Measurements from ENCODE around the gene COBL.

Gene COBL

DNA sequence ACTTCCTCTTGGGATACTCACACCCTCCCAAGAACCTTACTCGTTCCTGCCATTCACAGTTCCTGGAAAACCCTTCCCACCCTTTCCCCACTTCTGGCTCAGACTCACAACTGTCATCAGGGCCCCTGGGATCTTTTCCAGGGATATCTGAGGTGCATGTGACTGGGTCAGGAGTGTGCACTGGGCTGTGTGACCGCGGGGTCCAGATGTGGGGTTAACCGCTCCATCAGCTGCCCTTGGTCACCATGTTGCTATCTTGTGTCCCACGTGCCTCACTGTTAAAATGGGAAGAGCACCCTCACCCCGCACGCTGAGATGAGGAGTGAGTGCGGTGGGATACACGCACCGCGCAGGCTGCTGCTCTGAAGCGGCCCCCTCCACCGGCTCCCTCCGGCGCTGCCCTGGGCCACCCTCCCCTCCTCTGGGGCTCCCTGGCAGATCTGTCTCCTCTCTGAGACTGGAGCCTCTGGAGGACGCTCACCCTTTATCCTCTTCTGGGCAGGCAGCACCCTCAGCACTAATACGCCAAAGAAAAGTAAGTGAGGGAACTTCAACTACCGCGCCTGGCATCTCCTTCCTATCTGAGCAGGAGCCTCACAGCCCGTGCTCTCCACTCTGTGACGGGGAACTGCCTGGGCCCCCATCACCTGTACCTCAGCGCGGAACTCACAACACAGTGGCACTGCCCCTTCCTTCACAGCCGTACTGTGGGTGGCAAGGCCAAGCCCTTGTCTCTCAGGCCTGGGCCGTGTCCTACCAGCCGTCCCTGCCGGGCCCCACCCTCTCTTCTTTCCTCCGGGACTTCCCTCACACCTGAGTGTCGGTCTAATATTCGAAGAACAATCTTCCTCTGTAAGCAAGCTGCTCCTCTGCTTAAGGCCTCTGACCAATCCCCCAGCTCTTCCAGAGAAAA lies 15.6 kb downstream of the COBL start:
- no peak for DNase-seq

DNA sequence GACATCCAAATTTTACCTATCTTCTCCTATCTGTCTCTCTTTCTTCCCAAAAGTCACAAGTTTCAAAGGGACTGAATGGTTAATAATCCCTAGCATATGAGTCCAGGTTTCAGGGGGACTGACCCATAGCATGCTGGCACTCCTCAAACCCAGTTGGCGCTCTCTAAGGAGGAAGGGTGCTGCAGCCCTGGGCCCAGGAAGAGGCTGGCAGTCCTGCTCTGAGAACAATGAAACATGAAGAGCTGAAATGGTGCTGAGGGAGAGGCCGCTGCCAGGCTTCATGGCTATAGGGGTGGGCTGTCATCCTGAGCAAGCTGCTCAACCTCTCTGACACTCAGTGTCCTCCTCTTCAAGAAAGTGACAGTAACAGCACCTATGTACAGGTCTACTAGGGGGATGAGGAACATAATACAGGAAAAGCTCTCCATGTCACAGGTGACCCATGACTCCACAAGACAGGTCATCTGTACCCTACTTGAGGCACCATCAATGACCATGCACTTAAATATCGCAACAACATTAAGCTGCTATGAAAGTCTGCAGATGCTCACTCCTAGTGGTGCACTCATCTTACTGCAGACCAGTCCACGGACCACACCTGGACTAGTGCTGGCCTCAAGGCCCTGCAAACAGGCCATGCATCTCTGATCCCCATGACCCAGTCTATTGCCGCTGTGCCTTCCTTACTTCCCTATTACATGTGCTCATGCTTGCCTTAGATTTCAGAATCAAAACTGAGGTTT lies 17.0 kb downstream of the COBL start:
- no peak for DNase-seq

DNA sequence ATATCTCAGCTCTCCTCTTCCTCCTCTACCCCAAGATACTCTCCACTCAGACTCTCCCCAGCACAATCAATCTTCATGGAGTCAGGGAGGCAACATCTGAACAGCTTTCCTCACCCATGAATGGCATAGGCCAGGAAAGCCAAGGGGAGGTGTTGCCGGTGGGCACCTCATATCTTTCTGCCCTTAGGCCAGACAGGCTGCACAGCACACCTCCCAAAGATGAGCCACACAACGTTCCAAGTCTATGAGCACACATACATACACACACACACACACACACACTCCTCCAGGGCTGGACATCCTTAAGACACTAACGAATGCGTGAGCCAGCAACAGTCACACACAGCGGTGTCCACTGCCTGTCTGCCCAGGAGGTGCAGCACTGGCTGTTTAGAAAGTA lies 17.7 kb downstream of the COBL start:
- DNase-seq = no peak

DNA sequence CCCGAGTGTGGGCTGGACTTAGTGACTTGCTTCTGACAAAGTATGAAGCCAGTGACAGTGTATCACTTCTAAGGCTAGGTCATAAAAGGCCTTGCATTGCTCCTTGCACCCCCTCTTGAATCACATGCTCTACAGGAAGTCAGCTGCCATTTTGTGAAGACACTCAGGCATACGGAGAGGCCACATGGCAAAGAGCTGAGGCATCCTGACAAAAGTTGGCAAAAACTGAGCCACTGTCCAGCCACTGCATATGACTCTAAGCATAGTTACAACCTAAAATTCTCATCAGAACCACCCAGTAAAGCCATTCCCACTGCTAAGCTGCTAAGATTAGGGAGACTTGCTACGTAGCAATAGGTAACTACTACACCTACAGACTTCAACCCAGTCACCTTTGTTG lies 18.6 kb downstream of the COBL start:
- no peak for DNase-seq

DNA sequence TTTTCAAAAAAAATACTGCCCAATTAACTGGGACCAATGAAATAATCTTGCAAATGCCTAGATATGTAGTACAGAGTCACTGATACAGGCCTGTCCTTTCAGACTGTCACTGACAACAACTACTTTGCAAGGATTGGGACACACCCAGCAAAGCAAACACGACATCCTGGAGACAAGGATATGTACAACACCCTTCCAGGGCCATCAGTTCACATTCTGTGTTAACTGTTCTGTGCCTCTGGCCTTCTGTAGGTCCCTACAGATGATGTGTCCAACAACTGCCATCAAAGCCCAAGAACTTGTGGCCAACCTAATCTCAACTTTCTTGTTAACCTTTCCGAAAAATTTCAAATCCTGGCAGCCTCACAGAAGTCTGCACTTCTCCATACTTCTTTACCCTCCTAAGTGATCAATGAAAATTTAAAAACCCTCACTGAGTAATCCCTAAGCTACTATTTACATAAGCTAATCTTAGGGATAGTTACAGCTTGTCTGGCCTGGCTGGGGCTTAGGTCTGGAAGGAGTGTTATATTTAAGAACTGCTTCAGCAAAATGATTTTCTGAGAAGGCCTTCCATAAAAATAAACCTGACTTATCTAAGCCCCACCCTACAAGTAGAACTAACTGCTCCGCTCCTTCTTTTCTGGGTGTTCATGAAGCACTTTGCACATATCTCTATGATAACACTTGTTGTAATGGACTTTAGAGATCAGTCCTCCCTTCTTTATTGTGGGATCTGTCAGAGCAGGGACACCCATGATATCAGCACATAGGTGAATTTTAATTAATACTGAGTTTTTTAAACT lies 21.0 kb downstream of the COBL start:
- DNase-seq = no peak

DNA sequence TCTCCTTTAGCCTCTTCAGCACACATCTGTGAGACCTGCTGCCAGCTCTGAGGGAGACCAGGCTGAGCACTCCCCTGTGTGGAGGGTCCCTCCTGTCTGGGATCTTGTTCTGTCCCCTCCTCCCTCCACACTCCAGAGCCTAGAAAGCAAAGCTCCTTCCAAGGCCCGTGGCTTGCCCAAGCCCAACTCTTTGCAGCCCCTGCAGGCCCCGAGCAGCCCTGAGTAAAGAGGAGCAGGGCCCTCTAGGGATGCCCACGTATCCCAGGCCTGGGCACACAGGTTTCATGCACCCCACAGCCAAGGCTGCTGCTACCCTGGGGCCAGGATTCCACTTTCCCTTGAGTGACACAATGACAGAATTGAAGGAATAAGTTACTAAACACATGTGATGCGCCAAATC lies 24.0 kb downstream of the COBL start:
- no peak for DNase-seq

DNA sequence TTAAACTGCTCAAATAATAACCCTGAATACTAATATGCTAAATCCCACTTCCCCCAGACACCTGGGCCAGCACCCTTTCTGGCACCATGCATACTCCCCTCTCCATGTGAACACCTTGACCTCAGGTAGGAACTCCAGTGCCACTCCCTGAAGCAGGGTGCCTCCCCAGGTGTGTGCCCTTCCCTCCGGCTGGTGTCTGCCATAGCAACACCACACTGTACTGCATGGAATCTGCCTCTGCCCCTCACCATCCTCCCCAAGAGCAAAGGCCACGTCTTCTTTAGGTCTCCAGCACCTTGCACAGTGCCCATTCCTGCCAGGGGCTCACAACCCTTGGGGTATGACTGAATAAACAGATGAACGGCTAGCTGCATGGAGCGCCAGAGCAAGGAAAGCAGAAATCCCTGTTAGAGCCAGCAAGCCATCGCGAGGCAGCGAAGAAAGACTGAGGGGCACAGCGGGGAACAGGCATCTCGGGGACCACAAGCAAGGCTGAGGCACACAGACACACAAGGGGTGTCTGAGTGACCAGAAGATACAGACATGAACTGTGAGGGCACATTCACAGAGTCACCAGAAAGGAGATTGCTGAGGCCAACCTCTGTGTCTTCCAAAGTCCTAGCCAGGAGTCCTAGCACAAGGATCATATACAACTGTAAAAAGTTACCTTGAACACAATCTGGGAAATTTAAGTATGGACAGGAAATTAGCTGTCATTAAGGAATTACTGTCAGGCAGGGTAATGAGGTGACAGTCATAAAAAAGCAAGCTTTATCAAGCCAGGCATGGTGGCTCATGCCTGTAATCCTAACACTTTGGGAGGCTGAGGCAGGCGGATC lies 25.7 kb downstream of the COBL start:
- no peak for DNase-seq

DNA sequence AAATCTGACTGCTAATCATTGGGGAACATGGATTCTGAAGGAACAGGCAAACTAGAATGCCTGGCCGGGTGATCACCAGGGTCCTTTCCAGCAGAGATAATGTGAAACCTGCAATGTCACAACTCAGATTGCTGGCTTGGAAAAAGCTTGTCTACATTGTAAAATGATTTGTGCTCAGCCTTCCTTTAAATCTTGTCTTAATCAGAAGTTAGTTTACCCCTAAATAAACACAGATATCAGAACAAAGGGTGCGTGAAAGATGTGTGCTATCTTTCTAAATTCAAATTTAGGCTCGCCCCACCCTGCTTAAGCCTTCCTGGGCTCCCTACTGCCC lies 26.3 kb downstream of the COBL start:
- DNase-seq = no peak

DNA sequence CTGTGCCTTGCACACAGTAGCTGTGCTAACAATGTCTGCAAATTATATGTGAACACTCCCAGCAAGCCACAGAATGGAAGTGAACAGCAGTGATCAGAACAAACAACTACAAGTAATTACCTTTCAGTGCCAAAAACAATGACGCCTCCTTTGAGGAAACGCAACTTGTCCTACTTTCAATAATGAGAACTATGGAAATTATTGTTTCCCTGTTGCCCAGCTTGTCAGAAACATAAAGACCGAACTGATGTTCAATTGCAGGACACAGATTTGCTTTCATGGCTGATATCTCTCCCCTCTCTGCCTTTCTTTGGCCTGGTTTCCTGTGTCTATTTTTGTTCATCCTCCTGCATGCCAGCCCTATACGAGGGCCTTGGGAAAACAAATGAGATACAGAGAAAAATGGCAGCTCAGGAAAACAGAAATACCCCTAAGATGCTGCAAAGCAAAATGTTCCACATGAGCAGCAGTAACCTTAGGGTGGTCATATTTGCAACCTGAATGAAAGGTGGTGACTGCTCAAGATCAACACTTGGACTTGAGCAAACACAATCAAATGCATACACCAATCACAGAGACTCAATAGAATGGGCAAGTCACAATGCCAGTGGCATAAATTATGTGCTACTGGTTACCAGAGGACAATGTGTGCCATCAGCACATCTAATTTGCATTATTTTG lies 26.8 kb downstream of the COBL start:
- DNase-seq = no peak

DNA sequence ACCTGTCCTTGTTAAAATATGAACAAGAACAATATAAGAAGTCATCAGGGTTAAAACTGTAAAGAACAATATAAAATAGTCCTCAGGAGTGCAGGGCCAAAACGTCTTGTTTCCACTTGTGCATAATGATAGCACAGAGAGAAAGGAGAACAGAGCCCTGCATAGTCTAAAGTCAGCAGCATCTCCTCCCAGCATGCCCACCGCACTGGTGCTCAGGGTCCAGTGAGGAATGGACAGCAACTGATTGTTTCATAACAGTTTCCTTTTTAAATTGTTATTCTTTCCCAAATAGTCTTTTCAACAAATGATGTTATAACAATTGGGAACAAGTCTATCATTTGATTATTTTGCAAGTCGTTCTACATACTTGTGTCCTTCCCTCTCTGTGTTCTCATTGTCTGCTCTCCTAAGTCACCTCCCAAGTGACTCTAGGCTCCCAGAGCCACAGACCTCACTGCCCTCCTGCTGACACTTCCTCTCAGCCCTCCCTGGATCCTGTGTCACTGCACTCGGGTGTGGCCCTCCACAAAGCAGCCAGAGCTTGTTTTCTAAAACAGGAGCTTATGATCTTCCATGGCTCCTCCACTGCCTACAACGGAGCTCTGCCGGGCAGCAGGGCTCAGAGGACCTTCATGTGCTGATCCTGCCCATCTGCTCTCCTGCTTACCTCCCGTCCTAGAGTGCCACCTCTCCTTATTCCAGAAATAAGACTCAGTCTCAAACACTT lies 27.6 kb downstream of the COBL start:
- DNase-seq = no peak

DNA sequence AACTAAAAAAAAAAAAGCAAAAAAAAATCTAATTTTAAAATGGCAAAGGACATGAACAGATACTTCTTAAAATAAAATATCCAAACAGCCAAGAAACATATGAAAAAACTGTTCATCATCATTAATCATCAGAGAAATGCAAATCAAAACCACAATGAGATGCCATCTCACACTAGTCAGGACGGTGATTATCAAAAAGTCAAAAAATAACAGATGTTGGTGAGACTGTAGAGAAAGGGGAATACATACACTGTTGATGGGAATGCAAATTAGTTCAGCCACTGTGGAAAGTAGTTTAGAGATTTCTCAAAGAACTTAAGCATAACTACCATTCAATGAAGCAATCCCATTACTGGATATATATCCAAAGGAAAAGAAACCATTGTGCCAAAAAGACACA lies 30.2 kb downstream of the COBL start:
- no peak for DNase-seq

DNA sequence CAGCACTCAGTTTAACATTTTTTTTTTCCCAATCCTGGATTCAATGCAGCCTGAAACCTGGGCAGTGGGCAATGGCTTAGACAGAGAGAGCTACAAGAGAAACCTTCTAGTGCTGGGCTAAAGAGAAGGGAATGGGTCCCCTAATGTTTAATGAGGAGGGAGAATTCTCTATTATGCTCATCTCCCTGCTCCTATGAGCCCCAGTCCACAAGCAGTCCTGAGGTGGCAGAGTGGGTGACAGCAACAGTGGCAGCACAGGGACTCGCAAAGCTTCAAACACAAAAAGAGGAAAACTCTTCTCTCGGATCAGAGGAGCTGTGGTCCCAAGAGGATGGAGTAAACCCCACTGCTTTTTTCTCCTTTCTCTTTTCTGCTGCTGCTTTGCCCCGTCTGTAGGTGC lies 36.5 kb downstream of the COBL start:
- no peak for DNase-seq

DNA sequence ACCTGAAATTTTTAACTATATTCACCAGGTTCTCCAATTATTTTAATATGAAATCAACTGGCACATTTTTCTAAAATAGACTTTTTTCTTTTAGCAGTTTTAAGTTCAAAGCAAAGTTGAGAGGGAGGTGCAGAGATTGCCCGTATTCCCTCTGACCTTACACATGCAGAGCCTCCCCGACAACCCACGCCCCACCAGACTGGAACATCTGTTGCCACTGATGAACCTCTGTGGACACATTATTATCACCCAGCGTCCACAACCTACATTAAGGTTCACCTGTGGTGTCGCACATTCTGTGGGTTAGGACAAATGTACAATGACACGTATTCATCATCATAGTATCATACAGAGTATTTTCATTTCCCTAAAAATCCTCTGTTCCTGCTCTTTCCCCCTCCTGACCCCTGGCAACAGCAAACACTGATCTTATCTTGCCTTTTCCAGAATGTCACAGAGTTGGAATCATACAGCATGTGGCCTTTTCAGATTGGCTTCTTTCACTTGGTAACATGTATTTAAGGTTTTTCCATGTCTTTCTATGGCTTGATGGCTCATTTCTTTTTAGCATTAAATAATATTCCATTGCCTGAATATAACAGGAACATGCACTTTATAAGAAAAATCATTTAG lies 37.1 kb downstream of the COBL start:
- no peak for DNase-seq

DNA sequence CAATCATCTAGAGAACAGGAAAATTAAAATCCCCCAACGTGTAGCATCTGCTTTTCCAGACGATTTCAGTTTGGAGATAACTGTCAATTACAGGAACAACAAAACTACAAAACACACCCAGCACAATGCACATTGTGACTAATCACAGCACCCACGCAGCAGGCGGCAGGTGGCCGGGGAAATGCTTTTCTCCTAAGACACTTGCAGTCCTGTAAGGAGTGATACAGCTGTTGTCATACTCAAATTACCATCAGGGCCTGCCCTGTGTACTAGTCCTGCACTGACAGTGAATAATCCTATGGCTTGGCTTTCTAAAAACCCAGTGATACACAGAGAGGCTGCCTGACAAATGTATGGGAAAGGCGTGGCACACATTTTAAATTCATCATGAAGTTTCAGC lies 37.8 kb downstream of the COBL start:
- no peak for DNase-seq

DNA sequence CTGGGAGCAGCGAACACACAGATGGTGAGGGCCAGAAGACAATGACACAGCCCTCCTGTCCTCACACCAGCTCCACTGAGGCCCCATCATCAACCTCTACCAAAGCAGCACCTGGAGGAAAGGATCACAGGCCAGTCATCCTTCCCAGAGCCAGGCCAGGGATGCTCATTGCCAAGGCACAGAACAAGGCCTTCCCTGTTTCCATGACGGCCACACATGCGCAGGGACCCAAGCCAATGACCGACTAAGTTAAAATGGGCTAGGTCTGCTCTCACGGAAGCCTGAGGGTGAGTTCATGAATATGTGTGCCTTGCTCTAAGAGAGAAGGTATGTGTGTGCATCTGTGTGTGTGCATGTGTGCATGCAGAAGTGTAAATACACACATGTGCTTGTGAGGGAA lies 39.6 kb downstream of the COBL start:
- no peak for DNase-seq

DNA sequence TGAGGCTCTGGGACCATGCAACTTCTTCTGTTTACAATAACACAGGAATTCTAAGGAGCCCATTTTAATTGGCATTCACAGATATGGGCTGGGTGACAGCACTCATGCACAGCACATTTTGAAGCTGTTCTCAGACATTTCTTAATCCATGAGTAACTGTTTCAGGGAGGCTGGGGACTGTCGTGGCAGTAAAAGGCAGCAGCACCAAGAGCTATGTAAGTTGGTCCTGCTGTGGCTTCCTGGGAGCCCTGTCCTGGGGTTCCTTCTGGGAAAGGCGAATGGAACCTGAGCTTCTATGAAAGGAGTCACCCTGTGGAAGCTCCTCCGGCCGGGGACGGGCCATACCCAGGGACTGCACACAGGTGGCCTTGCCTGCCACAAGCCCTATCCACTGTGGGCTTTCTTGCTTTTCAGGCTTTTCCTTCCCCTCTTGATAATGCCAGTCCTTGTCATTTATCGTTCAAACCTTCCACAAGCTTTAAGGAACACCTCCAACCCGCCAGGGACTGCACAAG lies 40.5 kb downstream of the COBL start:
- DNase-seq = no peak

DNA sequence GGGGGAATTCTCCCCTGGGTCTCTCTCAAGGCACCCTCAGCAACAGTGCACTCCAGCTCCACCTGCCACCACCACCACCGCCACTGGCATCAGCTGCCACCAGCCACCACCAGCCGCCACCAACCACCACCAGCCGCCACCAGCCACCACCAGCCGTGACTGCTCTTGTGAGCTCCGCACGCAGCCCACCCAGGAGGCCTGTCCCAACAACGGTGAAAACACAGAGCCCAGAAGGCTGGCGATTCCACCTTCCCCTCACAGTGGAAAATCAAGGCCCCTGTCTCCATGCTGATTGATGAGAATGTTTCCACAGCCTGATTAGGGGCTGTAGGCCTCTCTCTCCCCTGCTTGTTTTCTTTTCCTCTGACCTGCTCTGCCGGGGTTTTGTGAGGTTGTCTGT lies 41.1 kb downstream of the COBL start:
- DNase-seq = no peak

DNA sequence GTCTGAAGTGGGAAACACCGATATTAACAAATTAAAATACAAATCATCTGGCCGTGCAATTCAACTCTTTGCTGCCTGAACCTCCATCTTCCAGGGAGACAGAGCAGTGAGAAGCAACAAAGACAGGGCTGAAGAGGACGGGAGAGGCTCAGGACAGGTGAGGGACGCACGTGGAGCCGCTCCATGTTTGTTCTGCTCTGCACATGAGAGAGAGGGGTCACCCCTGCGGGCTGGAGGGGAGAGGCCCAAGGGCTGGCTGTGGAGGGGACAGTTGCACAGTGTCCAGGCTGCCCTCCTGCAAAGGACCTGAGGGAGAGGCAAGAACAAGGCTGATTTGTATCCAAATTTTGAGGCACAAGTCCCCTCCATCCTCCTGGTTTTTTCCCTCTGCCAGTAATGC lies 41.7 kb downstream of the COBL start:
- no peak for DNase-seq

DNA sequence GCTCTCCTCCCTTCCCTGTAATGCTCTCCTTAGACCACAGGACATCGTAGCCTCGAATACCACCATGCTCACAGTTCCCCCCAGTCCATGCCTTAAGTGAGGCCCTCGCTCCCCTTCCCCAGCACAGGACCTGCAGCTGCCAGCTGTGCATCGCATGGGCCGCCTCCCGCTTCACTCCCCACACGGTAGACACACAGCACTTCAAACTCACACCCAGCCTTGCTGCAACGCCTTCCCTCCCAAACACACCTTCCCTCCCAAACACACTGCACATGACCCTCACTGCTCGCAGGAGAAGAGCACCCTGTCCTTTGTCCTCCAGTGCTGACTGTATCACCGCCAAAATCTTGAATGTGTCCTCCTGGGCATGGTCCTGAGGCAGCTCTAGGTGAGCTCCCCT lies 42.6 kb downstream of the COBL start:
- no peak for DNase-seq

DNA sequence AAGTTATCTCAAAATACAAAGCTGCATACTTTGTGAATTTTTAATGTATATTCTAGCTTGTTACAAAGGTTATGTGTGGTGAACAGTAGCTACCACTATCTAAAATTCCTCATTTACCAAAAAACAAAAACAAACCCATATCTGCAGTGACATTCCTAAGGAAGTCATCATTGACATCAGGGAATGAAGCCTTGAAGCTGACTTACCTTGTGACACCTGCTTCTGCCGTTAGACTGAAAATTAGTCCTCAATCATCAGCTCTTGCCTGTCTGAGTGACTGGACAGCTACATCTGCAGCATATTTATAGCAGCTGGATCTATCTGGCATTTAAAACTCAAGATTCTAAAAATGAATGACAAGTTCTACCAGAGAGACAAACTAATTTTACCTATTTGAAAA lies 43.2 kb downstream of the COBL start:
- DNase-seq = no peak

DNA sequence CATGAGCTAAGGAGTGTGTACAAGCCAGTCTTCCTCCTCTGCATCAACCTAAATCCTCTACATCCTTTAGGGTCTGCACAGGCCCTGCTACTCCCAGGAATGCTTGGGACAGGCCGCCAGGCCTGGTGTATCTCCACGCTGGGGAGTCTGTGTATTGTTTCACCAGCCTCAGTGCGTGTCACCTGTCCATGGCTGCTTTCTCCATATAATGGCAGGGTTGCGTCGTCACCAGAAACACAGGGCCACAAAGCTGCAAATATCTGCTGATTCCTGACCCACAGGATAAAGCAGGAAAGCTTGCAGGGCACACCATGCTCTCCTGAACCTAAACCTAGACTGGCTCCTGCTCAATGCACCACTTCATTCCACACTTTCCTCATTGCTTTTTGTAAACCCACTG lies 45.6 kb downstream of the COBL start:
- no peak for DNase-seq

All from T1000 (cell line).